D341Med (cell line): Measurements from ENCODE around the gene ACADSB.

Experiments
- DNase-seq: peaks from one replicate; pipeline ENCODE4 v3.0.0; 2012; ENCODE audit warnings: low spot score

The ACADSB gene

GRCh38 chr10:123008355-123009104, at the start of gene ACADSB, which contains the start of gene IKZF5:
Gene ACADSB (plus strand): TSS chr10:123009006. CDS start chr10:123009030, 24 bp downstream.
Gene IKZF5 (minus strand): TSS chr10:123008795. CDS start chr10:122998625, 10,170 bp downstream.
- DNase-seq: peak; percentile 93

- no peak for DNase-seq
Observed at GRCh38 chr10:122962405-122962804, 46.4 kb upstream of the ACADSB start.

- no peak for DNase-seq
Observed at GRCh38 chr10:122966879-122967278, 41.9 kb upstream of the ACADSB start.

GRCh38 chr10:122968698-122969097, 40.1 kb upstream of the ACADSB start:
- no peak for DNase-seq

- DNase-seq: no peak
Observed at GRCh38 chr10:122974023-122974422, 34.8 kb upstream of the ACADSB start.

- no peak for DNase-seq
Observed at GRCh38 chr10:122974543-122975064, 34.2 kb upstream of the ACADSB start.

- DNase-seq: peak; percentile 90
Observed at GRCh38 chr10:122980209-122981065, 28.4 kb upstream of the ACADSB start, which contains the start of gene PSTK. Gene PSTK (plus strand): TSS chr10:122980401. CDS start chr10:122980480, 79 bp downstream.

GRCh38 chr10:122981066-122981464, 27.7 kb upstream of the ACADSB start:
- peak; percentile 25 for DNase-seq

- no peak for DNase-seq
Observed at GRCh38 chr10:122983898-122984297, 24.9 kb upstream of the ACADSB start.

- no peak for DNase-seq
Observed at GRCh38 chr10:122984708-122985107, 24.1 kb upstream of the ACADSB start.

GRCh38 chr10:122986335-122986734, 22.5 kb upstream of the ACADSB start:
- no peak for DNase-seq

- no peak for DNase-seq
Observed at GRCh38 chr10:122988501-122988900, 20.3 kb upstream of the ACADSB start.

GRCh38 chr10:122990278-122990677, 18.5 kb upstream of the ACADSB start:
- DNase-seq: no peak

- DNase-seq: no peak
Observed at GRCh38 chr10:122992031-122992585, 16.7 kb upstream of the ACADSB start.

GRCh38 chr10:122993797-122994336, 14.9 kb upstream of the ACADSB start:
- no peak for DNase-seq

GRCh38 chr10:122995936-122996335, 12.9 kb upstream of the ACADSB start:
- DNase-seq: no peak

GRCh38 chr10:122997864-122998263, 10.9 kb upstream of the ACADSB start:
- no peak for DNase-seq

GRCh38 chr10:122998360-122998917, 10.4 kb upstream of the ACADSB start:
- DNase-seq: no peak

- no peak for DNase-seq
Observed at GRCh38 chr10:122998934-122999333, 9.9 kb upstream of the ACADSB start.

- DNase-seq: no peak
Observed at GRCh38 chr10:122999347-122999746, 9.5 kb upstream of the ACADSB start.

GRCh38 chr10:123000155-123000554, 8.7 kb upstream of the ACADSB start:
- DNase-seq: no peak

- DNase-seq: no peak
Observed at GRCh38 chr10:123001370-123001769, 7.4 kb upstream of the ACADSB start.
